Loucy (cell line): ENCODE results near the gene FGF3.

Experiments
- H2AFZ ChIP-seq: fragments of 200-600 bp; sonication (generic); 2 replicates; pipeline ENCODE4 v1.6.0; 2016; ENCODE audit warnings: antibody characterized with exemption, mild to moderate bottlenecking, low read length, moderate library complexity
- H3F3A ChIP-seq: fragments of 200-600 bp; 2 replicates; pipeline ENCODE4 v1.6.0; 2016; ENCODE audit warnings: antibody characterized with exemption, low read depth, mild to moderate bottlenecking
- H3K27me3 ChIP-seq: fragments of 200-600 bp; sonication (generic); 2 replicates; pipeline ENCODE4 v1.6.1; 2014; ENCODE audit warnings: low read length, mild to moderate bottlenecking; ENCODE audit not compliant: insufficient read depth, poor library complexity, severe bottlenecking
- H3K36me3 ChIP-seq: fragments of 200-600 bp; sonication (generic); 2 replicates; pipeline ENCODE4 v1.6.1; 2016; ENCODE audit warnings: low read length; ENCODE audit not compliant: insufficient read depth
- H3K4me1 ChIP-seq: fragments of 200-600 bp; sonication (generic); 2 replicates; pipeline ENCODE4 v1.5.1; 2014; ENCODE audit warnings: low read length, mild to moderate bottlenecking; ENCODE audit not compliant: insufficient read depth, poor library complexity, severe bottlenecking
- H3K4me2 ChIP-seq: fragments of 200-600 bp; sonication (generic); 2 replicates; pipeline ENCODE4 v1.6.0; 2014; ENCODE audit warnings: antibody characterized with exemption, low read length, low read depth, mild to moderate bottlenecking; ENCODE audit not compliant: poor library complexity, severe bottlenecking
- H3K4me3 ChIP-seq: fragments of 200-600 bp; sonication (generic); 2 replicates; pipeline ENCODE4 v1.5.1; 2014; ENCODE audit warnings: low read length, mild to moderate bottlenecking, mixed read lengths; ENCODE audit not compliant: poor library complexity, severe bottlenecking
- H3K79me2 ChIP-seq: fragments of 200-600 bp; sonication (generic); 2 replicates; pipeline ENCODE4 v1.6.1; 2014; ENCODE audit warnings: low read length; ENCODE audit not compliant: insufficient read depth
- H3K9ac ChIP-seq: fragments of 200-600 bp; sonication (generic); 2 replicates; pipeline ENCODE4 v1.6.0; 2014; ENCODE audit warnings: mild to moderate bottlenecking, low read depth, low read length, moderate library complexity; ENCODE audit not compliant: poor library complexity, severe bottlenecking
- H3K9me2 ChIP-seq: fragments of 200-600 bp; sonication (generic); replicated peaks from 2 replicates; pipeline ENCODE4 v1.6.1; 2016; ENCODE audit warnings: low read depth, low read length, mixed read lengths
- H3K9me3 ChIP-seq: fragments of 200-600 bp; sonication (generic); 2 replicates; pipeline ENCODE4 v1.6.1; 2014; ENCODE audit warnings: mild to moderate bottlenecking, antibody characterized with exemption, low read length, low read depth; ENCODE audit not compliant: insufficient read depth
- H4K20me1 ChIP-seq: fragments of 200-600 bp; sonication (generic); 2 replicates; pipeline ENCODE4 v1.6.0; 2014; ENCODE audit warnings: antibody characterized with exemption, low read length, mild to moderate bottlenecking; ENCODE audit not compliant: insufficient read depth, poor library complexity, severe bottlenecking
- CTCF ChIP-seq: fragments of 200-600 bp; sonication (generic); conservative IDR thresholded peaks from 2 replicates; pipeline ENCODE4 v1.5.1; 2014; ENCODE audit warnings: mild to moderate bottlenecking, antibody characterized with exemption, low read length
- EZH2phosphoT487 ChIP-seq: fragments of 200-600 bp; IDR thresholded peaks from 2 replicates; pipeline ENCODE4 v1.6.1; 2018; ENCODE audit warnings: antibody characterized with exemption, mild to moderate bottlenecking, moderate library complexity, borderline replicate concordance

FGF3 gene

GRCh38 chr11:69859275-69859934 is 40.2 kb upstream of the FGF3 start:
- H3K9ac ChIP-seq = no peak overlapping the region
- TF ChIP-seq EZH2phosphoT487 = no peak
- no peak for TF ChIP-seq CTCF
- H3K4me1 ChIP-seq = no peaks in the 10 kb centered on the region
- no peaks in the 10 kb centered on the region for H3K27me3 ChIP-seq
- H3K36me3 ChIP-seq = no peaks in the 10 kb centered on the region
- H3F3A ChIP-seq = no peaks in the 10 kb centered on the region
- no peaks in the 10 kb centered on the region for H3K9me3 ChIP-seq
- no peak overlapping the region for H2AFZ ChIP-seq
- H3K4me3 ChIP-seq = no peak overlapping the region
- H3K9me2 ChIP-seq = no peaks in the 10 kb centered on the region
- no peaks in the 10 kb centered on the region for H3K79me2 ChIP-seq
- no peak overlapping the region for H3K4me2 ChIP-seq
- H4K20me1 ChIP-seq = no peaks in the 10 kb centered on the region

GRCh38 chr11:69855421-69855820 is 36.2 kb upstream of the FGF3 start:
- Histone ChIP-seq H3K4me3 (no peak overlapping the region), H3K9me2 (no peaks in the 10 kb centered on the region), H3F3A (no peaks in the 10 kb centered on the region), H3K4me1 (no peaks in the 10 kb centered on the region), H3K36me3 (no peaks in the 10 kb centered on the region), H3K79me2 (no peaks in the 10 kb centered on the region), H3K4me2 (no peak overlapping the region), H2AFZ (no peak overlapping the region), H3K9ac (no peak overlapping the region), H3K9me3 (no peaks in the 10 kb centered on the region), H3K27me3 (no peaks in the 10 kb centered on the region), H4K20me1 (no peaks in the 10 kb centered on the region)
- TF ChIP-seq EZH2phosphoT487 = no peak
- no peak for TF ChIP-seq CTCF

GRCh38 chr11:69854713-69855112 is 35.5 kb upstream of the FGF3 start:
- H3K4me1 ChIP-seq = no peaks in the 10 kb centered on the region
- no peak overlapping the region for H3K4me3 ChIP-seq
- no peak overlapping the region for H3K4me2 ChIP-seq
- H3K9ac ChIP-seq = no peak overlapping the region
- H3K27me3 ChIP-seq = no peaks in the 10 kb centered on the region
- no peaks in the 10 kb centered on the region for H3K9me3 ChIP-seq
- no peaks in the 10 kb centered on the region for H3K36me3 ChIP-seq
- no peaks in the 10 kb centered on the region for H3K79me2 ChIP-seq
- TF ChIP-seq CTCF (no peak), EZH2phosphoT487 (no peak)
- no peaks in the 10 kb centered on the region for H3K9me2 ChIP-seq
- H2AFZ ChIP-seq = no peak overlapping the region
- no peaks in the 10 kb centered on the region for H4K20me1 ChIP-seq
- H3F3A ChIP-seq = no peaks in the 10 kb centered on the region
